ENCODE results near the gene RPS27A. TPM values are rescaled to one million over a fixed set of nuclear protein-coding genes. Genes with fewer than 3 reads are reported as not detected.
"Not testable (repeated sequence)": the region's sequence is repeated elsewhere in the genome, so short reads cannot be mapped to it uniquely, and the experiment has no call there.

The RPS27A gene
- total RNA-seq, 6 donors from 2014 or later = 191 to 894 (median 676) TPM

DNA sequence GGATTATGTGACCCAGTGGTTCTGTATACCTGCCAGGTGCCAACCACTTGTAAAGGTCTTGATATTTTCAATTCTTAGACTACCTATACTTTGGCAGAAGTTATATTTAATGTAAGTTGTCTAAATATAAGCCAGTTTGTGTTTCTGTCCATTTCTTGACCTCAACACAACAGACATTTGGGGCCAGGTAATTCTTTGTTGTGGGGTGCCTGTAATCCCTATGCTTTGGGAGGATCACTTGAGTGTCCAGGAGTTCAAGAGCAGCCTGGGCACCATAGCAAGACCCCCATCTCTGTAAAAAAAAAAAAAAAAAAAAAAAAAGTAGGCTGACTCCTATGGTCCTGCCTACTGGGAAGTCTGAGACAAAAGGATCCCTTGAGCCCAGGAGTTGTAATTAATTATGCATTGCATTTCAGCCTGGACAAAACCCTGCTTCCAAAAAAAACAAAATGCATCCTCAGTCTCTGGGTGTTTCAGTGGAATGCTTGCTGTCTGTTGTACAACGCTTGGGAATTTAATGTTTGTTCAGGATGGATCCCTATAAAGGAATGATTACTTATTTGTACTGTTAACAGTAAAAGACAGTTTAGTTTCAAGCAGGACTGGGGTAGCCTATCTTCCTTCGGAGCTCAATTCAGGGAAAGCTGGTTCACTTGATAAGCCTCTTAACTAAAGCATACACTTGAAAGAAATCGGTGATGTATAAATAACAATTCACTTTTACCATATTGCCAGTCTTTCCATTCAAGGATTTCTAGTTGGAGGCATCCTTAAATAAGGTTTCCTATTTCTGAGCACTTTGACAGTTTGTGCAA lies 3.4 kb downstream of the RPS27A start:
- DNase-seq = no peak
- 67 to 78% methylated on average over 3 of the region's 3 CpGs for WGBS, 2 donors
- ATAC-seq (ENCODE audit: low FRiP score in 2 of 2) = no peak
- peaks cover 19 to 32% (median 22%) of the 10 kb centered on the region in 4 donors for H3K4me1 ChIP-seq
- TF ChIP-seq, protein P1, sequence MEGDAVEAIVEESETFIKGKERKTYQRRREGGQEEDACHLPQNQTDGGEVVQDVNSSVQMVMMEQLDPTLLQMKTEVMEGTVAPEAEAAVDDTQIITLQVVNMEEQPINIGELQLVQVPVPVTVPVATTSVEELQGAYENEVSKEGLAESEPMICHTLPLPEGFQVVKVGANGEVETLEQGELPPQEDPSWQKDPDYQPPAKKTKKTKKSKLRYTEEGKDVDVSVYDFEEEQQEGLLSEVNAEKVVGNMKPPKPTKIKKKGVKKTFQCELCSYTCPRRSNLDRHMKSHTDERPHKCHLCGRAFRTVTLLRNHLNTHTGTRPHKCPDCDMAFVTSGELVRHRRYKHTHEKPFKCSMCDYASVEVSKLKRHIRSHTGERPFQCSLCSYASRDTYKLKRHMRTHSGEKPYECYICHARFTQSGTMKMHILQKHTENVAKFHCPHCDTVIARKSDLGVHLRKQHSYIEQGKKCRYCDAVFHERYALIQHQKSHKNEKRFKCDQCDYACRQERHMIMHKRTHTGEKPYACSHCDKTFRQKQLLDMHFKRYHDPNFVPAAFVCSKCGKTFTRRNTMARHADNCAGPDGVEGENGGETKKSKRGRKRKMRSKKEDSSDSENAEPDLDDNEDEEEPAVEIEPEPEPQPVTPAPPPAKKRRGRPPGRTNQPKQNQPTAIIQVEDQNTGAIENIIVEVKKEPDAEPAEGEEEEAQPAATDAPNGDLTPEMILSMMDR (IDR thresholded peaks at IDR 0.05) = no peak
- TF ChIP-seq POLR2A (IDR thresholded peaks at IDR 0.05) (no peak), EP300 (IDR thresholded peaks at IDR 0.05) (no peak), POLR2AphosphoS5 (IDR thresholded peaks at IDR 0.05) (no peak)
- no peak overlapping the region for H3K27ac ChIP-seq
- peaks cover 9 to 68% (median 18%) of the 10 kb centered on the region in 4 donors for H3K36me3 ChIP-seq
- no peak overlapping the region for H3K4me3 ChIP-seq
- H3K27me3 ChIP-seq = no peaks in the 10 kb centered on the region
- no peaks in the 10 kb centered on the region for H3K9me3 ChIP-seq

DNA sequence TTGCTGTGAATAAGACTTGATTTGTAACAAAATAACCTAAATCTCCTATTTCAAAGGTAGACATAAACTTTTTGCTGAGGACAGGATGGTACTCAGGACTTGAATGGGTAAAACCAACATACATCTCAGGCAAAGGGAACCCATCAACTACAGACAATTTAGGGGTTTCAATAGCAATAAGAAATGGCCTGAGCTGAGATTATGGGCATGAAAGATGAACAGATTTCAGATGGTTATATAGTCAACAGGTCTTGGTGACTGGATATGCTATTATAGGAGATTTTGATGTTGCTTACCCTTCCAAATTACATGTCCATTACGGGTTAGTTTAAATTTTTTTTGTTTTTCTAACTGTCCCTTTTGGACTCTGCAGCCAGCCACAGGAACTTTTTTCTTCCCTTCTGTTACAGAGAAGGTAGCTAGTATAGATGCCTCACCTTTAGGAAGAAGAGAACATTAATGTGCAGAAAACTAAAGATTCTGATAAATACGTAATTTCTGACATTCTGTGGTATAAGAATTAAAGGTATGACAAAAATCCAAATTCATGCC lies 4.6 kb downstream of the RPS27A start:
- H3K27me3 ChIP-seq = no peaks in the 10 kb centered on the region
- no peak for DNase-seq
- 93 to 94% methylated on average over 2 of the region's 2 CpGs for WGBS, 2 donors
- TF ChIP-seq EP300 (IDR thresholded peaks at IDR 0.05) = no peak
- no peak for TF ChIP-seq POLR2AphosphoS5 (IDR thresholded peaks at IDR 0.05)
- TF ChIP-seq, protein P1 (IDR thresholded peaks at IDR 0.05) = no peak
- TF ChIP-seq POLR2A (IDR thresholded peaks at IDR 0.05) = no peak
- peaks cover 9 to 76% (median 20%) of the 10 kb centered on the region in 4 donors for H3K36me3 ChIP-seq
- H3K27ac ChIP-seq = no peak overlapping the region
- H3K4me1 ChIP-seq = peaks cover 12 to 24% (median 19%) of the 10 kb centered on the region in 4 donors
- no peak overlapping the region for H3K4me3 ChIP-seq
- ATAC-seq (ENCODE audit: low FRiP score in 2 of 2) = no peak
- H3K9me3 ChIP-seq = no peaks in the 10 kb centered on the region

DNA sequence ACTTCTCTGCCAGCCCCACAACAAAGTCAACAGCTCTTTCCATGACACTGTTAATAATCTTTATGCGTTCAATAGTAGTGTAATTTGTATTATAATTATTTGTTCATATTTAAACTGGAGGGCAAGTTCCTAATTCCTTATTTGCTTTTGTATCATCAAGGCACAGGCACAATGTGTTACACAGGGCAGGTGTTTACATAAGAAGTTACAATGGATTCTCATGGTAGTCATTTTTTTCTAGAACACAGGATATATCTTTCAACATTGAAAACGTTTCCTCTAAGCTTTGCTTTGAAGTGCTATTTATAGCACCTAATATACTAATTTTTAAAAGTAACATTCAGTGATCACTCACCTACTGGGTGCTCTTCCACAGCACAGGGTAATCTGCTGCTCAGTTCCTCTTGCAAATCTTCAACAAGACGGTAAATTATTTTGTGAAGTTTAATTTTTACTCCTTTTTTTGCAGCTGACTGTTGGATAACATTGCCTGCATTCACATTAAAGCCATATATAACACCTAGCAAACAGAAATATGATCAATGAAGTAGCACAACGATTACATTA lies 7.3 kb downstream of the RPS27A start:
- WGBS, 2 donors = 55 to 60% methylated on average over 4 of the region's 4 CpGs
- Histone ChIP-seq H3K27me3 (no peaks in the 10 kb centered on the region), H3K4me3 (no peak overlapping the region), H3K36me3 (peaks cover 9 to 86% (median 21%) of the 10 kb centered on the region in 4 donors), H3K4me1 (peaks cover 0 to 8% (median 4%) of the 10 kb centered on the region in 4 donors), H3K9me3 (no peaks in the 10 kb centered on the region), H3K27ac (no peak overlapping the region)
- DNase-seq = no peak
- ATAC-seq (ENCODE audit: low FRiP score in 2 of 2) = no peak
- TF ChIP-seq POLR2AphosphoS5 (IDR thresholded peaks at IDR 0.05) = no peak

DNA sequence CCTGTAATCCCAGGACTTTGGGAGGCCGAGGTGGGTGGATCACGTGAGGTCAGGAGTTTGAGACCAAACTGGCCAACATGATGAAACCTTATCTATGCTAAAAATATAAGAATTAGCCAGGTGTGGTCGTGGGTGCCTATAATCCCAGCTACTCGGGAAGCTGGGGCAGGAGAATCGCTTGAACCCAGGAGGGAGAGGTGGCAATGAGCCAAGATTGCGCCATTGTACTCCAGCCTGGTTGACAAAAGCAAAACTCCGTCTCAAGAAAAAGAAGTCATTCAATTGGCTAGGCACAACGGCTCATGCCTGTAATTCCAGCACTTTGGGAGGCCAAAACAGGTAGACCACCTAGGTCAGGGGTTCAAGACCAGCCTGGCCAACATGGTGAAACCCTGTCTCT lies 9.1 kb downstream of the RPS27A start:
- H3K4me3 ChIP-seq; H3K27me3 ChIP-seq; H3K4me1 ChIP-seq; DNase-seq; ATAC-seq (ENCODE audit: low FRiP score in 2 of 2); H3K9me3 ChIP-seq; H3K27ac ChIP-seq: not testable (repeated sequence)
- 88 to 90% methylated on average over 8 of the region's 8 CpGs for WGBS, 2 donors
- H3K36me3 ChIP-seq = peaks cover 0 to 85% (median 18%) of the 10 kb centered on the region in 4 donors

DNA sequence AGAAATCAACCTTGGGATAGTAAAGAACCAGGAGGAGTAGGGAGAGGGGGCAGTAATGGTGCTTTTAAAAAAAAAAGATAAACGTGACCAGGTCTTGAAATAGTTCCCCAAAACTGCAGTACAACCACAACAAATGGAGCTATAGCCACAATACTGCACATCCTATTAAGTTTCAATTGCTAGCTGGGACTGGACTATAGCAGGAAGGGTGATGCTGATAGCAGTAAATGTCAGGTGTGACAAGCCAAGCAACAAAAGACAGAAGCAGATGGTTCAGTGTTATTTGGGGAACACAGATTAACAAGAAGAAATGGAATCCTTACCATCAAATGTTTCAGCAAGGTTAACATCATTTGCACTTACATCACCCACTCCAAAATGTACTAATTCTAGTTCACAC lies 10.1 kb downstream of the RPS27A start:
- no peak for TF ChIP-seq EP300 (IDR thresholded peaks at IDR 0.05)
- no peak for TF ChIP-seq POLR2A (IDR thresholded peaks at IDR 0.05)
- TF ChIP-seq POLR2AphosphoS5 (IDR thresholded peaks at IDR 0.05) = no peak
- TF ChIP-seq, protein P1 (IDR thresholded peaks at IDR 0.05) = no peak
- WGBS, 2 donors = 62 to 100% methylated on average over 1 of the region's 1 CpG
- Histone ChIP-seq H3K4me3 (no peak overlapping the region), H3K36me3 (peaks cover 0 to 86% (median 21%) of the 10 kb centered on the region in 4 donors), H3K27ac (no peak overlapping the region), H3K27me3 (no peaks in the 10 kb centered on the region), H3K9me3 (no peaks in the 10 kb centered on the region), H3K4me1 (no peaks in the 10 kb centered on the region)
- ATAC-seq (ENCODE audit: low FRiP score in 2 of 2) (no peak), DNase-seq (no peak)
